Keratinocyte (primary cell): ENCODE data around the gene ABL1. TPM values are rescaled to one million over a fixed set of nuclear protein-coding genes. Genes with fewer than 3 reads are reported as not detected.

Source experiments
- DNase-seq: peaks from one replicate; pipeline ENCODE4 v3.0.0-alpha.2; 2011; ENCODE audit warnings: low read depth, missing footprints, low spot score
- FAIRE-seq: peaks from 2 replicates; lab custom pipeline; 2011; peaks lifted over from hg19 to GRCh38; lab: Jason Lieb, UNC
- H2AFZ ChIP-seq: 2 replicates; pipeline ENCODE4 v1.6.0; 2012; ENCODE audit warnings: low read length, control low read depth, inconsistent platforms; ENCODE audit not compliant: control insufficient read depth
- H3K27ac ChIP-seq: 2 replicates; pipeline ENCODE4 v1.5.1; 2011; ENCODE audit warnings: low read length; ENCODE audit not compliant: control insufficient read depth, insufficient read depth
- H3K27me3 ChIP-seq: 3 replicates; pipeline ENCODE4 v1.6.0; 2011; ENCODE audit warnings: low read length; ENCODE audit not compliant: control insufficient read depth, insufficient read depth; ENCODE audit errors: extremely low read depth
- H3K36me3 ChIP-seq, 2 experiments: 2 replicates in 1 of 2; 3 replicates in 1 of 2; pipeline ENCODE4 v1.5.1; 2011; ENCODE audit warnings: low read length in 2 of 2, mild to moderate bottlenecking in 1 of 2; ENCODE audit not compliant: control insufficient read depth in 2 of 2, insufficient read depth in 2 of 2; ENCODE audit errors: extremely low read depth in 1 of 2
- H3K4me1 ChIP-seq: 3 replicates; pipeline ENCODE4 v1.5.1; 2011; ENCODE audit warnings: low read length; ENCODE audit not compliant: control insufficient read depth, insufficient read depth; ENCODE audit errors: extremely low read depth
- H3K4me2 ChIP-seq: 3 replicates; pipeline ENCODE4 v1.6.0; 2011; ENCODE audit warnings: low read depth, low read length; ENCODE audit not compliant: control insufficient read depth, insufficient read depth; ENCODE audit errors: extremely low read depth
- H3K4me3 ChIP-seq, 3 experiments: fragments of 200-600 bp in 1 of 3; sonication (generic) in 1 of 3; 2 replicates in 2 of 3; 3 replicates in 1 of 3; pipeline ENCODE4 v1.5.1; 2011 to 2016; ENCODE audit warnings: low read length in 3 of 3, mild to moderate bottlenecking in 3 of 3, control low read depth in 2 of 3, inconsistent platforms in 1 of 3, low read depth in 1 of 3, mixed read lengths in 1 of 3, mixed run types in 1 of 3, moderate library complexity in 1 of 3; ENCODE audit not compliant: control insufficient read depth in 2 of 3, insufficient read depth in 2 of 3; ENCODE audit errors: extremely low read depth in 1 of 3
- H3K79me2 ChIP-seq: 2 replicates; pipeline ENCODE4 v1.6.0; 2012; ENCODE audit warnings: low read length; ENCODE audit not compliant: control insufficient read depth, insufficient read depth
- H3K9ac ChIP-seq: 3 replicates; pipeline ENCODE4 v1.6.0; 2011; ENCODE audit warnings: low read length; ENCODE audit not compliant: control insufficient read depth, insufficient read depth; ENCODE audit errors: extremely low read depth
- H3K9me1 ChIP-seq: 3 replicates; pipeline ENCODE4 v1.6.0; 2011; ENCODE audit warnings: low read length; ENCODE audit not compliant: control insufficient read depth, insufficient read depth; ENCODE audit errors: extremely low read depth
- H3K9me3 ChIP-seq: 2 replicates; pipeline ENCODE4 v1.5.1; 2012; ENCODE audit warnings: low read depth, low read length; ENCODE audit not compliant: control insufficient read depth
- H4K20me1 ChIP-seq: 3 replicates; pipeline ENCODE4 v1.6.0; 2011; ENCODE audit warnings: low read length; ENCODE audit not compliant: control insufficient read depth, insufficient read depth; ENCODE audit errors: extremely low read depth
- CTCF ChIP-seq, 3 experiments: IDR thresholded peaks in 1 of 3; conservative IDR thresholded peaks in 1 of 3; optimal IDR thresholded peaks in 1 of 3; 2 replicates in 2 of 3; 3 replicates in 1 of 3; pipeline versions ENCODE3 to v1.5.1; 2011; ENCODE audit warnings: low read length in 3 of 3, mild to moderate bottlenecking in 3 of 3, moderate library complexity in 2 of 3, control low read depth in 1 of 3, inconsistent platforms in 1 of 3; ENCODE audit not compliant: insufficient read depth in 2 of 3; ENCODE audit errors: extremely low read depth in 1 of 3
- EZH2 ChIP-seq: IDR thresholded peaks from one replicate; pipeline ENCODE4 v1.6.1; 2012; ENCODE audit warnings: inconsistent platforms, mild to moderate bottlenecking, low read length, moderate library complexity
- dilution Hi-C: fragments of 300-500 bp; cut with MboI; formaldehyde crosslinking; loops from one replicate; pipeline ENCODE4 v1.7.0; 2020; ENCODE audit warnings: low sequenced_read_pairs; ENCODE audit not compliant: extremely low pct_ligation_motif_present
- polyA plus RNA-seq, 5 experiments: library from polyadenylated mRNA; depleted of rRNA in 3 of 5; stranded (reverse) in 3 of 5; stranded (forward) in 1 of 5; unstranded in 1 of 5; fragments of >200 nt; gene quantifications; 1 replicate in 1 of 5; 2 replicates in 3 of 5; 3 replicates in 1 of 5; pipeline versions ENCODE4 v1.2.1 to v1.2.3, GENCODE V29; 2011 to 2012; ENCODE audit warnings: missing spikeins in 2 of 5, low read depth in 1 of 5, low replicate concordance in 1 of 5

ABL1 gene
- polyA plus RNA-seq, 1 donor (not counting 4 experiments of a cell fraction or from before 2014, with no cell fraction given) = 17.0 TPM

- H3K27me3 ChIP-seq = no peaks in the 10 kb centered on the region
- H3K4me1 ChIP-seq = peaks cover 26% of the 10 kb centered on the region
- dilution Hi-C loops = no loop called here
- no peak for DNase-seq
- H3K79me2 ChIP-seq = peaks cover 81% of the 10 kb centered on the region
- no peak overlapping the region for H3K27ac ChIP-seq
- TF ChIP-seq EZH2 = no peak
- TF ChIP-seq CTCF (optimal IDR thresholded peaks at IDR 0.05 in 1 of 3, IDR thresholded peaks at IDR 0.05 in 1 of 3, conservative IDR thresholded peaks at IDR 0.05 in 1 of 3; ENCODE audit: extremely low read depth in 1 of 3, insufficient read depth in 2 of 3, low read length in 3 of 3) = no peak
- H4K20me1 ChIP-seq = no peaks in the 10 kb centered on the region
- H3K36me3 ChIP-seq = no peaks in the 10 kb centered on the region
- no peak for FAIRE-seq
- no peak overlapping the region for H3K9ac ChIP-seq
- peaks cover 4% of the 10 kb centered on the region for H3K9me1 ChIP-seq
- H3K4me2 ChIP-seq = no peak overlapping the region
- no peaks in the 10 kb centered on the region for H3K9me3 ChIP-seq
- no peak overlapping the region for H3K4me3 ChIP-seq
- H2AFZ ChIP-seq = no peak overlapping the region
Measured at GRCh38 chr9:130842545-130842944, 7.5 kb downstream of the ABL1 start.

DNA sequence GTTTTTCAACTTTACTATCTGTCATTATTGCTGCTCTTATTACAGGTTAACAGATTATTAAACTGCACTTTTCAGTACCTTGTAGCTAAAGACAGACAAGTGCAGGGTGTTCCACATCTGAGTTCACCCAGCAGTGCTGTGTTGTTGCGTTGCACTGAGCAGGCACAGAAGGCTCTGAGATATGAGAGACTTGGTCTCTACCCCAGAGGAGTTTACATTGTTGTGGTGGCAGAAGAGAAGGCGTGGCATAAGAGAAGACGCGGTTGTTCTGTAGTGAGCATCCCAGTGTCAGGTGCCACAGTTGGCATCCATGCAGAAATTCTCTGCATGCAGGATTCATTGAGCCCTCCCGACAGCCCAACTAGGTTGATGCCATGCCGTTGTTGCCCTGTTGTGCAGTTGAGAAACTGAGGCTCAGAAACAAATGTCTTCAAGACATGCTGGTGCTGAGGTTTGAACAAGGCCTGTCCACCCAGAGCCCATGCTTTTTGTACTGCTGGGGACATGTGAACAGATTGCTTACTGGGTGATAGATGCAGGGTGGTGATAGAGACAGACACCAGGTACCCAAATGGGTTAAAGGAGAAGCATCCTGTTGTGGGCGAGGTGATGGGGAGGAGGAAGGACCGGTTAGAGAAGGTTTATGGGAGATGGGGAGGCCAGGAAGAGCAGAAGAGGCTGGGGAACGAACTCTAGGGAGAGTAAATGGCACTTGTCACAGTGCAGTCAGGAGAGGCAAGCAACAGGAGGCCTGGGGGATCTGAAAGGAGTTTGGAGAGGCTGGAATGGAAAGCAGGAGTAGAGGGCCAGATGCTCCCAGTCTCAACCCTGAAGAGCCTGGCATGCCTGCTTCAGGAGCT lies 8.2 kb downstream of the ABL1 start:
- no peak overlapping the region for H3K27ac ChIP-seq
- no peak overlapping the region for H3K9ac ChIP-seq
- no peaks in the 10 kb centered on the region for H3K36me3 ChIP-seq
- no peak for FAIRE-seq
- H3K4me1 ChIP-seq = peaks cover 28% of the 10 kb centered on the region
- H3K79me2 ChIP-seq = peaks cover 75% of the 10 kb centered on the region
- H3K9me3 ChIP-seq = no peaks in the 10 kb centered on the region
- TF ChIP-seq EZH2 (no peak), CTCF (optimal IDR thresholded peaks at IDR 0.05 in 1 of 3, IDR thresholded peaks at IDR 0.05 in 1 of 3, conservative IDR thresholded peaks at IDR 0.05 in 1 of 3; ENCODE audit: extremely low read depth in 1 of 3, insufficient read depth in 2 of 3, low read length in 3 of 3) (no peak)
- no peak overlapping the region for H2AFZ ChIP-seq
- dilution Hi-C loops = no loop called here
- no peak for DNase-seq
- H3K9me1 ChIP-seq = peaks cover 4% of the 10 kb centered on the region
- H4K20me1 ChIP-seq = no peaks in the 10 kb centered on the region
- no peak overlapping the region for H3K4me3 ChIP-seq
- H3K4me2 ChIP-seq = no peak overlapping the region
- no peaks in the 10 kb centered on the region for H3K27me3 ChIP-seq
